Ramos (cell line): Measurements from ENCODE around the gene CT47C1.
"Not testable (repeated sequence)": the region's sequence is repeated elsewhere in the genome, so short reads cannot be mapped to it uniquely, and the experiment has no call there.

Experiments
- in situ Hi-C: fragments of 300-500 bp; cut with MboI; formaldehyde crosslinking; loops from one replicate; pipeline ENCODE4 v1.14.3; 2022; ENCODE audit warnings: low sequenced_read_pairs; ENCODE audit not compliant: unreplicated experiment

Gene CT47C1

GRCh38 chrX:119072744-119073143 lies at the start of gene CT47C1:
TSS of gene CT47C1 (plus strand) at chrX:119072993. CDS start at chrX:119073226, 233 bp downstream.
- in situ Hi-C loops, result no loop called here

GRCh38 chrX:119025900-119026299 lies 46.9 kb upstream of the CT47C1 start:
- in situ Hi-C loops, result no loop called here

- in situ Hi-C loops, result not testable (repeated sequence)
Observed at GRCh38 chrX:119026344-119026743, 46.4 kb upstream of the CT47C1 start.

- in situ Hi-C loops, result not testable (repeated sequence)
Observed at GRCh38 chrX:119027960-119028732, 44.6 kb upstream of the CT47C1 start.

GRCh38 chrX:119028733-119029330 lies 44.0 kb upstream of the CT47C1 start:
- in situ Hi-C loops, result no loop called here

- in situ Hi-C loops, result not testable (repeated sequence)
Observed at GRCh38 chrX:119029656-119030055, 43.1 kb upstream of the CT47C1 start.

GRCh38 chrX:119030990-119031389 lies 41.8 kb upstream of the CT47C1 start:
- in situ Hi-C loops, result no loop called here

GRCh38 chrX:119036107-119037029 lies 36.4 kb upstream of the CT47C1 start:
- in situ Hi-C loops, result no loop called here

GRCh38 chrX:119040432-119040831 lies 32.4 kb upstream of the CT47C1 start:
- in situ Hi-C loops, result no loop called here

GRCh38 chrX:119041175-119041574 lies 31.6 kb upstream of the CT47C1 start:
- in situ Hi-C loops, result no loop called here

GRCh38 chrX:119042040-119042439 lies 30.8 kb upstream of the CT47C1 start:
- in situ Hi-C loops, result no loop called here

- in situ Hi-C loops, result no loop called here
Observed at GRCh38 chrX:119042996-119043395, 29.8 kb upstream of the CT47C1 start.

GRCh38 chrX:119045884-119046283 lies 26.9 kb upstream of the CT47C1 start:
- in situ Hi-C loops, result no loop called here

GRCh38 chrX:119055687-119056086 lies 17.1 kb upstream of the CT47C1 start:
- in situ Hi-C loops, result no loop called here

GRCh38 chrX:119062750-119063374 lies 9.9 kb upstream of the CT47C1 start:
- in situ Hi-C loops, result no loop called here

GRCh38 chrX:119063428-119063827 lies 9.4 kb upstream of the CT47C1 start:
- in situ Hi-C loops, result no loop called here

GRCh38 chrX:119067023-119067739 lies 5.6 kb upstream of the CT47C1 start:
- in situ Hi-C loops, result no loop called here

- in situ Hi-C loops, result no loop called here
Observed at GRCh38 chrX:119069128-119069527, 3.7 kb upstream of the CT47C1 start.

- in situ Hi-C loops, result no loop called here
Observed at GRCh38 chrX:119069762-119070161, 3.0 kb upstream of the CT47C1 start.

- in situ Hi-C loops, result no loop called here
Observed at GRCh38 chrX:119071381-119071780, 1.4 kb upstream of the CT47C1 start.
